AG04449 (cell line): ENCODE data around the gene SBK3.

Source experiments
- CTCF ChIA-PET: fragments of 350-600 bp; formaldehyde crosslinking; extraction: SDS; loops from one replicate; lab custom pipeline; 2021; ENCODE audit warnings: antibody characterized with exemption; lab: Yijun Ruan, JAX
- POLR2A ChIA-PET: fragments of 400-600, 350-600 bp; formaldehyde crosslinking; extraction: SDS; loops from one replicate; lab custom pipeline; 2020; ENCODE audit warnings: antibody characterized with exemption, inconsistent platforms; lab: Yijun Ruan, JAX
- DNase-seq: peaks from one replicate; pipeline ENCODE4 v3.0.0-alpha.2; 2010; ENCODE audit warnings: low read depth, low spot score
- H3K4me3 ChIP-seq: 2 replicates; pipeline ENCODE4 v1.5.1; 2011; ENCODE audit warnings: low read depth, mild to moderate bottlenecking, control low read depth, low read length
- TF ChIP-seq, protein P1 (sequence below): IDR thresholded peaks from one replicate; pipeline ENCODE4 v1.5.1; 2011; ENCODE audit warnings: mild to moderate bottlenecking, moderate library complexity, low read length, control low read depth, inconsistent platforms; ENCODE audit not compliant: insufficient read depth; ENCODE audit errors: missing control alignments

Gene SBK3

DNA sequence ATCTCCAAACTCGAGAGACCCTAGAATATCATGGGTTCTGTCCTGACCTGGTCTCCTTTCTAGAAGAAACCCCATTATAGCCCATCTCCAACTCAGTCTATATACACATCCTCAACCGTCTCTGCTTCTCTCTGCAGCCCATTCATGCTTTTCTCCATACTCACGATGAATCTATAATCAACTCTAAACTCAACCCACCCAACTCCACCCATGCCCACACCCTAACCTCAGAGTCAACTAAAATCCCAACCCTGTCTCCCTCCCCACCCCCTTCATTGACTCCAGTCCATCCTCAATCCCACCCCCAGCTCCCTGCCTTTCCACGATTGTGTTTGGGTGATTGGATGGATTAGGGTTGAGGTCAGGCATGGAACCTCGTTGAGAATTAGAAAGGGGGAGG, 1.8 kb downstream of the SBK3 start:
- DNase-seq: no peak
- CTCF ChIA-PET: no interaction called here

DNA sequence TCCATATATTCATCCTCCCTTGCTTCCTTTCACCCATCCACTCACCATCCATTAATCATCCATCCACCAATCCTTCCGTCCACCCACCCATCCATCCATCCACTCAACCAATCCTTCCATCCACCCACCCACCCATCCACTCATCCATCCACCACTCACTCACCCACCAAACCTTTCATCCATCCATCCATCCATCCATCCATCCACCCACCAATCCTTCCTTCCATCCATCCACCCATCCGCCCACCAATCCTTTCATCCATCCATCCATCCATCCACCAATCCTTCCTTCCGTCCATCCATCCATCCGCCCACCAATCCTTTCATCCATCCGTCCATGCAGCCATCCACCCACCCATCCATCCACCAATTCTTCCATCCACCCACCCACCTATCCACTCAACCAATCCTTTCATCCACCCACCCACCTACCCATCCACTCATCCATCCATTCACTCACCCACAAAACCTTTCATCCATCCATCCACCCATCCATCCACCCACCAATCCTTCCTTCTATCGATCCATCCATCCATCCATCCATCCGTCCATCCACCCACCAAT, 3.0 kb downstream of the SBK3 start:
- H3K4me3 ChIP-seq: no peak overlapping the region
- TF ChIP-seq, protein P1, sequence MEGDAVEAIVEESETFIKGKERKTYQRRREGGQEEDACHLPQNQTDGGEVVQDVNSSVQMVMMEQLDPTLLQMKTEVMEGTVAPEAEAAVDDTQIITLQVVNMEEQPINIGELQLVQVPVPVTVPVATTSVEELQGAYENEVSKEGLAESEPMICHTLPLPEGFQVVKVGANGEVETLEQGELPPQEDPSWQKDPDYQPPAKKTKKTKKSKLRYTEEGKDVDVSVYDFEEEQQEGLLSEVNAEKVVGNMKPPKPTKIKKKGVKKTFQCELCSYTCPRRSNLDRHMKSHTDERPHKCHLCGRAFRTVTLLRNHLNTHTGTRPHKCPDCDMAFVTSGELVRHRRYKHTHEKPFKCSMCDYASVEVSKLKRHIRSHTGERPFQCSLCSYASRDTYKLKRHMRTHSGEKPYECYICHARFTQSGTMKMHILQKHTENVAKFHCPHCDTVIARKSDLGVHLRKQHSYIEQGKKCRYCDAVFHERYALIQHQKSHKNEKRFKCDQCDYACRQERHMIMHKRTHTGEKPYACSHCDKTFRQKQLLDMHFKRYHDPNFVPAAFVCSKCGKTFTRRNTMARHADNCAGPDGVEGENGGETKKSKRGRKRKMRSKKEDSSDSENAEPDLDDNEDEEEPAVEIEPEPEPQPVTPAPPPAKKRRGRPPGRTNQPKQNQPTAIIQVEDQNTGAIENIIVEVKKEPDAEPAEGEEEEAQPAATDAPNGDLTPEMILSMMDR: no peak
- ChIA-PET CTCF (no interaction called here), POLR2A (no interaction called here)
- no peak for DNase-seq

More for the DNA sequence above, 1.8 kb downstream of the SBK3 start:
- H3K4me3 ChIP-seq: no peak overlapping the region
- TF ChIP-seq, protein P1: no peak
- POLR2A ChIA-PET: no interaction called here

DNA sequence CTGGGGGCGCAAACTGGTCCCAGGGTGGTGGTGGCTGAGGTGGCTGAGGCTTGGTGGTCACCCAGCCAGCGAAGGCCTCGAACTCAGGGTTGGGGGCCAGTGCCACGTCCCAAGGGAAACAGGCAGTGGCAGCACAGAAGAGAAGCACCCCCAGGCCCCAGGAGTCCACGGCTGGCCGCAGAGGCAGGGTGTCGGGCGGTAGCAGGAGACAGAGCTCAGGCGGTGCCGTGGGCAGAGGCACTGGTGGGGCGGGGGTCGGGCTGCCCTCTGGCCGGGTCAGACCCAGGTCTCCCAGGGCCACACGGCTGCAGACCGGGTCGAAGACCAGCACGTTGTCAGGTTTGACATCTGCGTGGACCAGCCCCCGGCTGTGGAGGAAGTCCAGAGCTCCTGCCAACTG, 4.3 kb downstream of the SBK3 start:
- CTCF ChIA-PET: interaction anchor here (0.8 to 1.1 kb wide), 3 partner anchors 21 to 47 kb away, joined by 3 read pairs; no protein-coding TSS in a partner anchor
- no peak overlapping the region for H3K4me3 ChIP-seq
- DNase-seq: no peak
- POLR2A ChIA-PET: no interaction called here
- TF ChIP-seq, protein P1: no peak

DNA sequence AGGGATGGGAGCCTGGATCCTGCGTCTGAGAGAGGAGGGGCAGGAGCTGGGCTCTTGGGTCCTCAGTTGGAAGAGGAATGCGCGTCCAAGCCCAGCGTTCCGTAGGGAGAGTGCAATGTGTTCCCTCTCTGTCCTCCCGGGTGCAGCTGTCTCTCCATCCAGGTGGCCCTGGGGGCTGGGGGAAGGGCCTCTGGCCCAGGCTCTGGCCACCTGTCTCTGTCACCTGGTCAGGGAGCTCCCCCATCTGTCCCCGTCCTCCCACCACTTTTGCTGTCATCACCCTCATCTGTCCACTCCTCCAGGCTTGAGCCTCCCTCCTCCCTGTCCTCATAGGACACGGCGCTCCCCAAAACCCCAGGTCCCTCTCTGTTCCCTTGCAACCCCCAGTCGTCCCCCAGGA, 4.7 kb downstream of the SBK3 start:
- H3K4me3 ChIP-seq: no peak overlapping the region
- TF ChIP-seq, protein P1: no peak
- no peak for DNase-seq
- ChIA-PET POLR2A (no interaction called here), CTCF (interaction anchor here (0.8 to 1.1 kb wide), 2 partner anchors 20 to 37 kb away, joined by 3 read pairs; no protein-coding TSS in a partner anchor)

DNA sequence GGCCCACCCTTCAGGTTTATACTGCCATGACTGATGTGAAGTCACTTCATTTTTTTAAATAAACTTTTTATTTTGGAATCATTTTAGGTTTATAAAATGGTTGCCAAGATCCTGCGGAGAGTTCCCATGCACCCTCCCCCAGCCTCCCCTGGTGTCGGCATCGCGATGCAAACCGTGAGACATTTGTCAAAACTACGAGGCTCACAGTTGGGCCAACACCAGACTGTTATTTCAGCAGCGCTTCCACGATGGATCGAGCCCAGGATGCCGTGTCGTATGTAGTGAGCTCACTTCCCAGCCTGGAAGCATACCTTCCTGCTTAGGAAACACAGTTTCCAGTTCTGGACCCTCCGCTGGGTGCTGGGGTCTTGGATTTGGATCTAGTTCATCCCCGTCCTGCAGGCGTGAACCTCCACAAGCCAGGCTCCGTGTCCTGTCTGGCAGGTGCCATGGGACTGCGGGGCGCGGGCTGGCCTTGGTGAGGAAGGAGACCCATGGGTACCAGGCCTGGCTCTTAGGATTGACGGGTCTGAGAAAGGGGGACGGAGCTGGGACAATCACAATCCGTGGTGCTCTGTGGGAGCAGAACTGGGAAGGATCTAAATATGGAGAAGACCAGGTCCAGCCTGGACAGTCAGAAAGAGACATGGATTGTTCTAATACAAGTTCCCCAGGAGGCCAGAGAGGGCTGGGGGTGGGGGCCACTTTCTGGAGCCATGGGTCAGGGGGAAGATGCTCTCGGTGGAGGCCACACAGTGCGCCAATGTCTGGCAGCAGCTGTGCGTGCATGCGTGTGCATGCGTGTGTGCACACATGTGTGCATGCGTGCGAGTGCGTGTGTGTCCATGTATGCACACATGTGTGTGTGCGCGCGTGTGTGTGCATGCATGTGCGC, 6.0 kb downstream of the SBK3 start:
- POLR2A ChIA-PET: no interaction called here

DNA sequence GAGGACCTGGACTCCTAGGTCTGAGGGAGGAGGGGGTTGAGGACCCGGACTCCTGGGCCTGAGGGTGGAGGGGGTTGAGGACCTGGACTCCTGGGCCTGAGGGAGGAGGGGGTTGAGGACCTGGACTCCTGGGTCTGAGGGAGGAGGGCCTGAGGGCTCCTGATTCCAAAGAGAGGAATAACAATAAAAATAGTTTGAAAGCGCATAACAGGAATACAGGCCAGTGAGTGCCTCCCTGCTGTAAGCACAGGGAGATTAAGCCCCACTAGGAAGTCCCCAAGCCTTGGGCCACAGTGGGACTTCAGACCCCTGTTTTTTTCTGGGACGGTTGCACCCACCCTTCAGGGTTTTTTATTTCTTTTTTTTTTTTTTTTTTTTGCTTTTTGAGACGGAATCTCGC, 7.2 kb downstream of the SBK3 start:
- TF ChIP-seq, protein P1: no peak
- DNase-seq: no peak
- CTCF ChIA-PET: no interaction called here
- no peak overlapping the region for H3K4me3 ChIP-seq
- POLR2A ChIA-PET: no interaction called here

More for the DNA sequence above, 6.0 kb downstream of the SBK3 start:
- H3K4me3 ChIP-seq: no peak overlapping the region
- TF ChIP-seq, protein P1: no peak
- DNase-seq: no peak
- CTCF ChIA-PET: interaction anchor here (1.8 kb wide), 1 partner anchor 13 kb away, joined by 4 read pairs; no protein-coding TSS in a partner anchor
